ENCODE results near the gene EEF1AKMT4.

GRCh38 chr3:184282941-184283340, 33.5 kb downstream of the EEF1AKMT4 start:
- TF ChIP-seq CTCF (IDR thresholded peaks at IDR 0.05; ENCODE audit: low read depth, low read length): no peak
- TF ChIP-seq EZH2phosphoT487 (IDR thresholded peaks at IDR 0.05; ENCODE audit: low read depth): no peak
